SIG-M5 (cell line): ENCODE measurements around the gene N4BP2L1.

Source experiments
- DNase-seq: peaks from one replicate; lab custom pipeline; 2025; lab: John Stamatoyannopoulos, UW

N4BP2L1 gene

DNA sequence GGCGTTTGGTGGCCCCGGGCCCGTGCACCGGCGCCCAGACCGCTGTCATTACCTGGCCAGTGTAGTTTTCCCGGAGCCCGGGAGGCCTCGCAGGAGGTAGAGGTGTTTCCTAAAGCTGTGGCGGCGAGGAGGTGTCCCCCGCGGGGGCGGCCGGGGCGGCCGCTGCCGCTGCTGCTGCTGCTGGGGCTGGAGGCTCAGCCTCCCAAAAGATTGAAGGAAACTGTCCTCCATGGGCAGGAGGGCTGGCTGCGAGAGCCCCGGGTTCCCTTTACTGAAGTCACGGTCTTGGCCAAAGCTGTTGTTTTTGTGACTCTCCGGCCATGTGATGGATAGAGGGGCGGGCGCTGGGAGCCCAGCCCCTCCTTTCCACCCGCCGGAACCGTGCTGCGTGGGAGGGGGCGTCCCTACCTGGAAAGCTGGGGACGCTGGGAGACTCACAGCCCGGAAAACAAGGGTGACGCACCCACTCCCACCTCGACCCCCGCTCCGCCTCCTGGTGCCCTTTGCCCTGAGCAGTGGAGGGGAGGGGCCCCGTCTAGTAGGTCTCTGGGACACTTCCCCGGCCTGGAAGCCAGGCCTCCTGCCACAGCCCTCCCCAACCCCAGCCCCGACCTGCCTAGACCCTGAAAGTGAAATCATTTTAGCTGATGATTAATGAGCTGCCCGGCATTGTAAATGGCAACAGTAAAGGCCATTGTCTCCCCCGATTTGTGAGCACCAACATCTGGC is at the start of gene N4BP2L1:
Gene N4BP2L1 (minus strand): TSS at position 279 of the 729 bp plus-strand sequence. CDS start 48 bp downstream, at position 231.
- no peak for DNase-seq

DNA sequence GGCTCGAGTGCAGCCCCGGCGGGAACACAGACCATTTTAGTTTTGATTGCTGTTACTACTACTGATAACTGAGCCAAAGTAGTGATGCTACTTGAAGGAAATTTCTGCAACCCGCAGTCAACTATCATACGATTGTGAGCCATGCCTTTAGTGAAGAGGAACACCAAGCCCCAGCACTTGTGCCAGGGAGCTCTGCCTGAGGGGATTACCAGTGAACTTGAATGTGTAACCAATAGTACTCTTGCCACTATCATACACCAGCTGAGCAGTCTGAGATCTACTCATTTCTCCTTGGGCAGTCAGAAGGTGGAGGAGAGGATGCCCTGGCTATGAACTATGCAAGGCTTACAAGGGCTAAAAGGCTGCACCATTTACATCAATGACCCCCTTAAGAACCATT is 49.0 kb upstream of the N4BP2L1 start:
- no peak for DNase-seq

DNA sequence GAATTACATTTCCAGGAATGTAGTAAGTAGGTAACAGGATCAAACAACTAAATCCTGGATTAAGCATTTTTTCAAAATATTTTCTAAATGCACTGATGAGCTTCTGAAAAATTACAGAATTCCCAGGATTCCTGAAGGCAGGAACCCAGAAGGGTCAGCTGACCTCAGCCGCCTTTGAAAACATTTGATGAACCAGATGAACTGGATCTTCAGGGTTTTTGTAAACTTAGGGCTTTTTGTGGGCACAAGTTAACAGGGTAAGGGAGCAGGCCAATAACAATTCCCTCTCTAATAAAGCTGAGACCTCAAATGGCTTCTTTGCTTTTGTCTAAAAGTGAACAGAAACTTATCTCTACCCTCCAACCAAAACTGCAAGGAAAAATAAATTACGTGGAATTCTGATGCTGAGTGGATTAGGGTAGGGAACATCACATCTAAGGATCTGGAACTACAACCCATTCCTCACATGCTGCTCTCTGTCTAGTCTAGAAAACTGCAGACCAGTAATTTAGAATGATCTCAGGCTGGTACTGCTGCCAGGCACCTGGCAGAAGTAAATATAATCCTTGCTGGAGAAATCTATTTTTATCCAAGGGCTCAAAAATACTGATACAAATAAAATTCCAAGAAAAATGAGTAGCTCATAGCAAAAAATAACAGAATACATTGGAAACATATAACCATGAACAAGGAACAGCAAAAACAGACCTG is 48.2 kb upstream of the N4BP2L1 start:
- DNase-seq: no peak

DNA sequence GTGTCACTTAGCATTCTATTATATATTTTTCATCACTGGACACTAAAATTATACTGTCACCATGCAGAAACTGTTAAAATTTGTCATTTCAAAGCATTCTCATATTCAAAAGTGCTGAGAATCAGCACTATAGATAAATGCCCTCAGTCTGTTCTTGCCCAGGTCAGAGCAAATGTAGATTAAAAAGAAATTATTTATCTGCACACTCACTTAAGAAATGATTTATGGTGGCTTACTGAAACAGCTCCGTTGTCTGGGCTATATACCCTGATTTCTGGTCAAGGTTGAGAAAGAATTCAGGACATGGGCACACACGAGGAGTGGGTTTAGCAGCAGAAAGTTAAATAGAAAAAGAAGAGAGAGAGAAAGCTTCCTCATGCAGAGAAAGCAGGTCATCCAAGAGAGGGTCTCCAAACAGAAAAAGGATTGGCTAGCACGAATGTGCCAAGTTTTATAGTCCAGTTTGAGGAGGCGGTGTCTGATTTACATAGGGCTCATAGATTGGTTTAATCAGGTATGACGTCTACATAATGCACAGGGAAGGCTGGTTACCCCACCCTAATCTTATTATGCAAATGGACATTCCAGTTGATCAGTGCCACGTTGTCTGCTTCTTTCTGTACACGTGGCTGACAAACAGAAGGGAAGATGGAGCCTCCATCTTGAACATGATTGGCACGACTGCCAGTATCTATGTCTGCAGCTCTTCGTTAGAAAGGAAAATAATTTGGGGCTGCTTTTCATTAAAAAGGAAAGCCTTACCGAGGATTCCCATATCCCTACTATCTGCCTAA is 47.3 kb upstream of the N4BP2L1 start:
- no peak for DNase-seq

DNA sequence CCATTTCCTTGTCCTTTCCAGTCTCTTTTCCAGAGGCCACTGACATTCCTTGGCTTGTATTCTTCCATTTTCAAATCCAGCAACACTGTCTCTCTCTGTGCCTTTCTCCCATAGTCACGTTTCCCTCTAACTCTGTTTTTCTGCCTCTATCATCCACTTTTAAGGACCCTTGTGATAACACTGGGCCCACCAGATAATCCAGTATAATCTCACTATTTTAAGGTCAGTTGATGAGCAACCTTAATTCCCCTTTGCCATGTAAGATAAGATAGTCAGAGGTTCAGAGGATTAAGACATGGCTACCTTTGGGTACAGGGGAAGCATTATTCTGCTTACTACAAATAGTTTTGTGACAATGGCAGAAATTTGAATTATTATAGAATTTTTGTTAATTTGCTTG is 45.7 kb upstream of the N4BP2L1 start:
- no peak for DNase-seq

DNA sequence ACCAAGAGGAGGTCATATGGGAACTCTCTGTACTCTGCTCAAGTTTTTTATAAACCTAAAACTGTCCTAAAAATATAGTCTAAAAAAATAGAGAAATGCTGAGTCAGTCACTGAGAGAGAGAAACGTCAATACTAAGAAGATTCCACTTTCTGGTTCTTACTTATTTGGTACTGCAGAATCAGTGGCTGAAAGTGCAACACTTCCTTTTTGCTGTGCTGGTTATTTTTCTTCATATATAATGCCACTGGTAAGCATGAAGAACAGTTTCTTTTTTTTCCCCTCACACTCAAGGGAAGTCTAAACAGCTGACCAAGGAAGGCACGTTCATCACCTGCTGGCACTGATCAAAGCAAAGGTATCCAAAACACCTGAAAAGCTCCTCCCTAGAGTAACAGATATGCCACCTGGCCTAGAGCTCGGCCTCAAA is 44.3 kb upstream of the N4BP2L1 start:
- no peak for DNase-seq

DNA sequence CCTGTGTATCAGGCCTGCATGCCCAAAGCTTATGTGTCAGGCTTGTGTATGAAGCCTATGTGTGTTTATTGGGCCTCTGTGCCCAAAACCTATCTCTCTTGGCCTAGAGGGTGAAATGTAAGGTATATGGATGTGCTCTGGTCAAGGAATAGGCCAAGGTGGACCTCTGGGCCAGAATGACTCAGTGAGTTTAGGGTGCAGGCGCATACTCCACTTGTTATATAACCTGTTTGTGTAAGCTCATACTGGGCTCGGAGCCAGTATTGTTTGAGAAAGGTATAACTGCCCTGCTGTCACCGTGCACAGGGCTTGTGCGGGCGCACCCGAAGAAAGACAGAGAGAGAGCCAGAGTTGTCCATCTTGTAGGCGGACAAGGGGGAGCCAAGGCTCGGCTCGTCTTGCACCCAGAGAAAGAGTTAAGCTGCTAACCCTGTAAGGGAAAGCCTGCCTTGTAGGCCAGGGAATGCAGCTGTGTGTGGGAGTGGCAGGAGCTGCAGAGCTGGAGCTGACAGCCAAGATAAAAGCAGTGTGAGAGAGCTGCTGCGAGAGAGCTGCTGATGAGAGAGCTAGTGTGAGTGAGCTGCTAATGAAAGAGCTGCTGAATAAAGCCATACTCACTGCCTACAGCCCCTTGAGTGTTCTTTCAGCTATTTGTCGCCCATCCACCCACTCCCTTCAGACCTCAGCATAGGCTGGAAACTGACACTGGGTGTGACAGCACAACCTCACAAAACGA is 43.4 kb upstream of the N4BP2L1 start:
- DNase-seq: no peak

DNA sequence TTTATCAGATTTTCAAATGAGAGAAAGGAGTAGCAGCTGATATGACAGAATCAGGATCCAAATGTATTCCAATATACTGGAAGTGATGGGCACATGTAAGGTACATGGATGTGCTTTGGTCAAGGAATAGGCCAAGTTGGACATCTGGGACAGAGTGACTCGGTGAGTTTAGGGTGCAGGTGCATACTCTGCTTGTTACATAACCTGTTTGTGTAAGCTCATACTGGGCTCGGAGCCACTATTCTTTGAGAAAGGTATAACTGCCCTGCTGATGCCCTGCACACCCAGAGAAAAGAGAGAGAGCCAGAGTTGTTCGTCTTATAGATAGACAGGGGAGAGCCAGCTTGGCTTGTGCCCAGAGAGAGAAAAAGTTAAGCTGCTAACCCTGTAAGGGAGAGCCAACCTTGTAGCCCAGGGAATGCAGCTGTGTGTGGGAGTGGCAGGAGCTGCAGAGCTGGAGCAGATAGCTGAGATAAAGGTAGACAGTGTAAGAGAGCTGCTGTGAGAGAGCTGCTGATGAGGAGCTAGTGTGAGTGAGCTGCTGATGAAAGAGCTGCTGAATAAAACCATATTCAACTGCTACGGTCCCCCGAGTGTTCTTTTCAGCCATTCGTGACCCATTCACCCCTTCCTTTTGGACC is 40.7 kb upstream of the N4BP2L1 start:
- no peak for DNase-seq

DNA sequence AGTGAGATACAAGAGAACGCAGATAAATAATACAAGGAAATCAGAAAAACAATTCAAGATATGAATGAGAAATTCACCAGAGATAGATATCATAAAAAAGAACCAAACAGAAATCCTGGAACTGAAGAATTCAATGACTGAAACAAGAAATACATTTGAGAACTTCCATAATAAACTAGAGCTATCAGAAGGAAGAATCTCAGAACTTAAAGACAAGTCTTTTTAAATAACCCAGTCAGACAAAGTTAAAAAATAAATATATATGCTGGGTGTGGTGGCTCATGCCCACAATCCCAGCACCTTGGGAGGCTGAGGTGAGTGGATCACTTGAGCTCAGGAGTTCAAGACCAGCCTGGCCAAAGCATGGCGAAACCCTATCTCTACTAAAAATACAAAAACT is 28.7 kb upstream of the N4BP2L1 start:
- no peak for DNase-seq

DNA sequence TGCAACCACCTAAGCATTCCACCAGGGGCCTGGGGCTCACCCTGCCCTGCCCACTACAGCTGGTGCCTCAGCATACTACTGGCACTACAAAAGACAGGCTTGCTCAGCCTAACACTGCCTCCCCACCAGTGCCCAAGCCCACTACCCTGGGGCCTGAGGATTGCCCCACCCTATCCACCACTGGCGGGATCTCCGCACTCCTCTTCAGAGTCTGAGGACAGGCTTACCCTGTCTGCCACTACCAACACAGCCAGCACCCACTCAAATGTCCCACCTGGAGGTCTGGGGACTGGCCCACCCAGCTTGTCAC is 27.6 kb upstream of the N4BP2L1 start:
- DNase-seq: no peak

DNA sequence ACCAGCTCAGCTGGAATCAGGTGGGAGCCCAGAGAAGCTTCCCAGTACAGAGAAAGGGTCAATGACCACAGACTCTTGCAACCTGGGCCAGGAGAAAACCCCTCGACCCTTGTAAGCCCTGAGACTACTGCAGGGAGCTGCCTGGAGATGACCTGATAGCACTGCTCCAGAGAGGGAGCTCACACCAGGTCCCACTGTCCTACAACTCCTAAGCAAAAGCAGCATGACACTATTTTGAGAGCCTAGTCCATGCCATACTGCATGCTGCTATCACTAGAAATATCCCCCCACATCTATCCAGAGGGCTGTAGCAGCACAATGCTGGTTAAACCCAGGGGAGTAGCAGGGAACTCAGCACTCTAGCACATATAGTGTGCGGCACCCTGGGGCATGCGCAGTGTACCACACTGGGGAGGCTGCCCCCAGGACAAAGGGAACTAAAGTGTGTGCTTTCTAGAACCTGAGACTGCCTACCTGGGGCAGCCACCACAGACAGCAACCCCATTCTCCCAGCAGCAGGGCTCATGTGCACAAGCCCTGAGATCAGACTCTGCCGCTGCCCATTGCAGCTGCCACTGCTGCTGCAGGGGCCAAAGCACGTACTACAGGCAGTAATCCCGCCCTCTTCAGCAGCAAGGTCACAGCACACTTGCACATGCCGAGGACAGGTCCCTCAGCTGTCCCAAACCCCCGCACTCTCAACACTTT is 27.1 kb upstream of the N4BP2L1 start:
- DNase-seq: no peak

DNA sequence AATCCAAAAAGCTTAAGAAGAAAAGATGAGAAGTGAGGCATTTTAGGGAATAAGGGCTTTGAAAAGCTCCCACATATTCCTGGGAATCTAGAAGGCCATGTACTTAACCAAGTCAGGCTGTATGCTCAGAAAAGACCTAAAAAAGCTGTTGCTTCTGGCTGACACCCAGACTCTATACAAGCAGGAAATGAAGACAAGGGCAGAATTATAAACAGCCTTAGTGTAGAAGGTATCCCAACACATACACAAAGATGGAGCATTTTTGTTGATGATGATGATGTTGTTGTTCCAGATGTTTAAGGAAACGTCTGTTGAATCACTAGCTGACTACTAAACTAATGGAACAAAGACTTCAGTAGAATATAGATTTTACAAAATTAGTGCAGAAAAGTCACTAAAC is 26.1 kb upstream of the N4BP2L1 start:
- DNase-seq: no peak

DNA sequence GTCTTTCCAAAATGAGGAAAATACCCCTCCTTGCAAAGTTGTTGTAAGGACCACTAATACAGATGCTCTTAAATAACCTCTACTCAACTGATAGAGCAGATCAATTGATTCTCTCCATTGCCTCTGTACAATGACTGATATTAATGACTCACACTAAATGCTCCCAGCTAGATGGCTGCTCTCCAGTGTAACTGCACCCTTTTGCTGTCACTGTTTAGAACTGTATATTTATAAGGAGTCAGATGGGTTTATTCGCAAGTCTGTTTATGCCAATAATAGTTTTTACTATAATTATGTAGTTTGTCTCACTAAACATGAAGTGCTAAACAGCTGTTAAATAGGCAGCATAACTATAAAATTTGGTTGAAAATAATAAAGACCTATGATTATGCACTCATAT is 21.0 kb upstream of the N4BP2L1 start:
- no peak for DNase-seq

DNA sequence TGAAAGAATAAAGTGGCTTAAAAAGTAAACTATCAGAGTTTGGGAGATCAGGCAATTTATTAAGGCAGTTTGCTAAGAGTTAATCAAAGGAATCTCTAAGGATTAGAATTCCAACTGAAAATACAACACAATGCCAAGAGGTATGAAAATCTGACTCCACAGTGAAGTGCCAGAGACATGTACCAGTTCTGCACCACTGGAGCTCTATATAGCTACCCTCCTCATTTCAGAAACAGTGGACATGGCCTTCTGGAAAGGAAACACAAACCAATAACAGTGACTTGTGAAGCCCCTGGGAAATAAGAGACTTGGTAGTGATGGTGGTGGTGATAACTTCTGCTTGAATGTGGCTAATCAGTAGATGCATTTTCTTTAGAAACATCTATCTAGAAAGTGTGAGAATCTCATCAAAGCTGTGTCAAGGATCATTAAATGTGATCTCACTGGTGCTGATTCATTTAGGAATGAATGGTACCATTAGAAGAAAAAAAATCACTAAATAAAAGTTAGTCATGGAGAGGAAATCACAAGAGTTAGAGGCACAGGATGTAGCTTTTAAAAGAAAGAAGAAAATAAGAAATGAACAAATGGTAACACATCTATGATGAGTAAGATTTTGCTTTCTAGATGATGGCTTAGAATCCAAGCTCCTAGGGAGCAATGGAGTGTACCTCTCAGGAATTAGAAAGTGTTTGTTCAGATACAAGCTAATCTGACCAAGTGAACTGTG is 20.1 kb upstream of the N4BP2L1 start:
- DNase-seq: no peak

DNA sequence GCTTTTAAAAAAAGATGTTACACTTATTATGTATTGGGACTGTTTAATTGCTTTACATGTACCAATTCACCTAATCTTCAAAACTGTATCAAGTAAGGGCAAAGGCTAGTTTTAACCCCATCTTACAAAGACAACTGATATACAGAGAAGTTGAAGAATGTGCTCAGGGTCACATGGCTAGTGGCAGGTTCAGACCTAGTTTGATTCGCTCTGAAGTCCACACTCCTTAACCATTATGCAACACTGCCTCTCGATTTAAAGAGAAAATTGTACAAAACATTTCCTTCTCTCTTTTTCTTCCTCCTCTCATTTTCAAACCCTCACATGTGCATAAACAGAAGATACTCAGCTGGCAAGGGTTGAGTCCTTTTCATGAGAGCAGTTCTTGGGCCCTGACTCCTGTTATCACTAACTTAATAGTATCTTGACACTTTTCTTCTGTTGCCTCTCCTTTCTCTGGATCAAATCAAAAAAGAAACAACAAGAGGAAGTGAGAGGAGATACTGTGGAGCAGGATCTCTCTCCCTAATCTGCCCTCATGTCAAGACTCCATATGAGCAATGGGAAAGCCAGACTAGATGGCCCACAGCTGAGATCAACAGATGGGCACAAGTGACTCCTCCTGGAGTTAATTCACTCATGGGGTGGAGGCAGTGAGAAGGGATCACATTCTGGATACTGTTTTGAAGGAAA is 19.0 kb upstream of the N4BP2L1 start:
- no peak for DNase-seq

DNA sequence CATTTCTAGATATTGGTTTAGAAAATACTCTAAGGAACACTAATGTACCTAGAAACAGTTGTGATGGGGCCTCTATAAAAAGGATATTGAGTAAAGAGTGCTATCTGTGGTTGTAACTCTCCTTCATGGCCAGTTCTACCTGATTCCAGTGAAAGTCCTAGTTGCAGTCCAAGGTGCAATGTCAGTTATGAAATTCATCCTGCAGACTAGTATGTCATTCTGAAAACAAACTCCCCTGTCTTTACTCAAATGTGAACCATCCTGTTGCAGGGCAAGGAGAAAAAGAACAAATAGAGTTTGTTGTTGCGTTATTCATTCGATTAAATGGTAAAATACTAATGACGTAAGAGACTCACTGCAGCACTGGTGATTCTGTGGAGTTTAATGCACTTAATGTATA is 18.3 kb upstream of the N4BP2L1 start:
- no peak for DNase-seq

DNA sequence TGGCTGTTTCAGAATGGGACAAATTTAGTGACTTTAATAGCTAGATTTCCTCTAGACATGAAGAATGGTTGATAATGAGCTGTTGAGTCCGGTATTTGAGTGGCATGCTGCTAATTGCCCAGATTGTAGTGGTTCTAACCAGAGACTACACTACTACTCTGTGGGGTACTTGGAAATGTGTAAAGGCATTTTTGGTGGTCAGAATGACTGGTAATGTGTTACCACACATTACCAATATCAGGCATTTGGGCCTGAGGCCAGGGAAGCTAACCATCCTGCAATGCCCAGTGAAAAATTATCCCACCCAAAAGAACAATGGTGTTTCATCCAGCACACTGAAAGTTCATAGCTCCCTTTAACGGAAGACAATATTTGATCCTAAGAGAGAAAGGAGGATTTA is 17.5 kb upstream of the N4BP2L1 start:
- DNase-seq: no peak

DNA sequence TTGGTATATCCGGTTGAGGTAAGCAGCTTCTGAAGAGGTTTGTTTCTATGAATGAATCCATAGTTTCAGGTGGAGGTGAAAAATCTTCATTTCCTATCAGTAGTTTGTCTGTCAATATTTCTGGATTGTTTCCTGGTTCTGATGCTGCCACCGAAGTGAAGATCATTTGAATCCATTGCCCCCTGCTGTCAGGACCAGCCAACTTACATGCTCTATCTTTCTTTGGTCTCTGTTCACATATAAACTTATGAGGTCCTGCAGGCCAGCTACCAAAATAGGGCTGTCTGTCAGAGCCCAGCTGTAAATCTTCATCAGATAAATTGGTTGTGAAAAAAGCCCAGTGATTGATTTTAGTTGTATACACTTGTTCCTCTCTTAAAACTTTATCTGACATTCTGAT is 15.2 kb upstream of the N4BP2L1 start:
- DNase-seq: no peak

DNA sequence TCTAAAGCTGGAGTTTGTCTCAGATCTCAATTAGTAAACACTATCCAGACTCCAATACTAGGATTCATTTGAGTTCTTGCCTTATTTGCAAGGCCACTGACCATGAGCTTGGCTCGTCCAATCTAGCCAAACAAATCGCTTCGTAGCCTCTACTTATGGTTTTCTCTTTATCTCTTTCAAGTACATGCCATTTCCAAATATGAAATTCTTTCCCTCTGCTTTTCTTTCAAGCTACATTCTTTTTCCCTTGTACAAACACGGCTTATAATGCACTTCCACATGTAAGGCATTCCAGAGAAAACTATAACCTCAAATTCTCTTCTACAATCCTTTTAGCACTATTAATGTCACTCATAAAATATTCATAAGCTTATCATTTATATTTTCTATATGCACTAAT is 10.9 kb upstream of the N4BP2L1 start:
- no peak for DNase-seq

DNA sequence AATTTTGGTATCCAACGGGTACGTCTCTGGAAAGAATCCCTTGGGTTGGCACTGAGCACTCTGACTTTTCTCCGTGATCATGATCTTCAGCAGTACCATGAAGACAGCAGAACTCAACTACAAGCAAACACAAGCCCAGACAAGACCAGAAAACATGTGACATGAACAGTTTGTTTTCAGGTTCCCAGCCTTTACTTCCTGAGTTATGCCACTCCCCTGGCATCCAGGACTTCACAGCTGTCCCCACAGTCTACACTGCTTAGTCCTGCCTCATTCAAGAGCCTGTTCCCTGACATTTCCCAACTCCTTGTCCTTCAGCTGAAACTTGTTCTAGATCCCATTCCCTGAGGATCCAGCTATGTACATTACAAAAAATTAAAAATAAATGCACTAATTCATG is 4.9 kb upstream of the N4BP2L1 start:
- DNase-seq: no peak
